ENCODE results near the gene RAB17.

The RAB17 gene

GRCh38 chr2:237540223-237540775 lies 50.2 kb downstream of the RAB17 start:
- DNase-seq (ENCODE audit: low read depth in 2 of 2, low spot score in 1 of 2), result no peak

GRCh38 chr2:237539681-237540080 lies 50.9 kb downstream of the RAB17 start:
- no peak for DNase-seq (ENCODE audit: low read depth in 2 of 2, low spot score in 1 of 2)

GRCh38 chr2:237538901-237539300 lies 51.6 kb downstream of the RAB17 start:
- no peak for DNase-seq (ENCODE audit: low read depth in 2 of 2, low spot score in 1 of 2)

- no peak for DNase-seq (ENCODE audit: low read depth in 2 of 2, low spot score in 1 of 2)
Observed at GRCh38 chr2:237538001-237538720, 52.4 kb downstream of the RAB17 start.

GRCh38 chr2:237536617-237537016 lies 53.9 kb downstream of the RAB17 start:
- DNase-seq (ENCODE audit: low read depth in 2 of 2, low spot score in 1 of 2), result no peak

DNA sequence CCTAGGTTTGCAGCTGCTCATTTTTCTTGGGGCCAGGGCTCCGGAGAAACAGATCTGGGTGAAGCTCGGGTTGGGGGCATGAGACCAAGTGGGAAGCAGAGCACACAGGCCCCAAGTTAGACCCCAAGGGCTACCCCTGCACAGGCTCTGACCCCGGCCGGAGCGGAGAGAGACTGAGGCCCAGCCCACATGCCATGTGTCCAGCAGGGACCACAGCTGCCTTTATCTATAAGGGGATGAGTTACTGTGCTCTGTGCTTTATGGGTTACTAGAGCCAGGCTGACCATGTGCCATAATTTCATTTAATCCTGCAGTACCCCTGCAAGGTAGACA lies 54.5 kb downstream of the RAB17 start:
- no peak for DNase-seq (ENCODE audit: low read depth in 2 of 2, low spot score in 1 of 2)

- no peak for DNase-seq (ENCODE audit: low read depth in 2 of 2, low spot score in 1 of 2)
Observed at GRCh38 chr2:237535385-237536082, 55.0 kb downstream of the RAB17 start.

DNA sequence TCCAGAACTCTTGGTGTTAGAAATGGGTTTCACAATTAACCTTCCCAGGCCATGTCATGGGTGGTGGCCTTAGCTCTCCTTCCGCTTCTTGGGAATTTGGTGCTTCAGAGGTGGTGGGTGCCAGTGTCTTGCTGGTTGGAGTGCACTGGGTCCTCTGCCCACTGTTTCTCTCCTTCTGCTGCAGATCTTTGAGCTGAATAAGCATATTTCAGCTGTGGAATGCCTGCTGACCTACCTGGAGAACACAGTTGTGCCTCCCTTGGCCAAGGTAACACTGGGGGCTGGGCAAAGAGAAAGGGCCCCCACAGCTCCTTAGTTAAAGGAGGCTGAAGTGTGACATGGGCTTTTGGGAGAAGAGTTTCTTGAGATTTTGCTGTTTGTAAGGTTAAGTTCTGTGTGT lies 56.2 kb downstream of the RAB17 start:
- DNase-seq (ENCODE audit: low read depth in 2 of 2, low spot score in 1 of 2), result no peak

DNA sequence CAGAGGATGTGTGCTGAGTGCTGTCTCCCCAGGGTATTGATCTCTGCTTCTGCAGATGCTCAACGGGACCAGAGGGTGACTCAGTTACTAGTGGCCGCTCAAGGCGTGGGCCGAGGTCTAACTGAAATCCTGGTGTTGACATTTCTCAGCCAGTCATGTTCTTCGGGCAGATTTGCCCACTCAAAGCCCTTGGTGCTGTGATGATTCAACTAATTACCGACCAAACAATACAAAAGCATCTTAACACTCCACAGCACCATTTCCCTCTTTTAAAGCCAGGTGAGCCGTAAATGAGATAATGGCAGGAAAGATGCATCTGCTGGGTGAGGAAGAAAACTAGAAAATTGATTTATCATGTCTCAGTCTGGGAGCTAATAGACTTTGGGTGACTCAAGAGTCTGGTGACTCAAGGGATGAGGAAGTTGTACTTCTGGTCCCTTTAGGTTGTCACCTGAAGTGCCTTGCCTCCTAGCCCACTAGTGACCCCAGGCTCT lies 56.8 kb downstream of the RAB17 start:
- DNase-seq (ENCODE audit: low read depth in 2 of 2, low spot score in 1 of 2), result no peak

GRCh38 chr2:237532160-237532559 lies 58.4 kb downstream of the RAB17 start:
- no peak for DNase-seq (ENCODE audit: low read depth in 2 of 2, low spot score in 1 of 2)

- no peak for DNase-seq (ENCODE audit: low read depth in 2 of 2, low spot score in 1 of 2)
Observed at GRCh38 chr2:237530472-237531433, 59.8 kb downstream of the RAB17 start.

GRCh38 chr2:237529452-237530402 lies 60.8 kb downstream of the RAB17 start:
- DNase-seq (ENCODE audit: low read depth in 2 of 2, low spot score in 1 of 2), result no peak

- no peak for DNase-seq (ENCODE audit: low read depth in 2 of 2, low spot score in 1 of 2)
Observed at GRCh38 chr2:237527766-237528165, 62.8 kb downstream of the RAB17 start.

DNA sequence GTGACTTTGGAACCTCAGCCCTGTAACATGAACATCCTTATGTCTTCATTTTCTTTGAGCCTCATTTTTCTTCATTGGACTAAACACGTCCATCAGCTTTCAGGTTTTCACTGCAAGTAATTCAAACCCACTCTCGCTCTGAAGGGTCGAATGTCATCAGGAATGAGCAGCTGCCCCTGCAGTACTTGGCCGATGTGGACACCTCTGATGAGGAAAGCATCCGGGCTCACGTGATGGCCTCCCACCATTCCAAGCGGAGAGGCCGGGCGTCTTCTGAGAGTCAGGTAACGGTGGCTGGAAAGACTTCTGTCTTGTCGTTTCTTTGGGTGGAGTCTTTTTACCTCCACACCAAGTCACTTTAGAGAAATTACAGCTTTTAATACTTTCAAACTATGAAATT lies 63.3 kb downstream of the RAB17 start:
- DNase-seq (ENCODE audit: low read depth in 2 of 2, low spot score in 1 of 2), result no peak

DNA sequence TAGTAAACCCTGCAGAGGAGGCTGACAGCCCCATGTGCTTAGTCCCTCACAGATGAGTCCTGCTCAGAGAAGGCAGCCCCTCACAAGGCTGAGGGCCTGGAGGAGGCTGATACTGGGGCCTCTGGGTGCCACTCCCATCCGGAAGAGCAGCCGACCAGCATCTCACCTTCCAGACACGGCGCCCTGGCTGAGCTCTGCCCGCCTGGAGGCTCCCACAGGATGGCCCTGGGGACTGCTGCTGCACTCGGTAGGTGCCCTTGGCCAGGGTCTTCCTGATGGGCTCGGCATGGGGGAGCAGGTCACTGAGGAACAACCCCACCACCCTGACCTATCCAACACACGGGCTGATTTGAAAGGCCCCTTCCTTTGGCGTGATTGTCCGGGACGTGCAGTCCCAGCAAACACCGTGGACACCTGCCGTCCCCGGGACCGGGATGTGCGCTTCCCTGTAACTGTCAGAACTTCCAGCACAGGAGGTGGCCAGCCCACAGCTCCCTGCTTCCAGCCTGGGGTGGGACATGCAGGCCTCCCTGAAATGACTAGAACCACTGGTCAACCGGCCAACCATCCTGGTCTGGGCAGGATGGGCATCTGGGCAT lies 64.9 kb downstream of the RAB17 start:
- DNase-seq (ENCODE audit: low read depth in 2 of 2, low spot score in 1 of 2), result no peak

DNA sequence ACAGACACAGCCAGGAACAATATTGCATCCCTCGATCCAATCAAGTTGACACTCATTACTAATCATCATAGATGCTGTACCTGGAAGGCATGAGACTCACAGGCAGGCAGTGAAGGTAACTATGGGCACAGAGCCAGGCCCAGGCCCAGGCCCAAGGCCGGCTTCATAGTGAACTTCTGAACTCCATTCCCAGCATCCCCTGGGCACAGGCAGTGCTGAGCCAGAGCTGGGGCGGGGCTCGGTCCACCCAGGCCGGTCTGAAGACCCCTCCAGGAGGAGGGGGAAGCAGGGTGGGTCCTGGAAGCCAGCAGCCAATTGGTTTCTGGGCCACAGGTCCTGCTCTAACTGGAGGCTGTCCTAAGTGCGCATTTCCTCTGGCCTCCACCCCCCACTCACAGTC lies 65.9 kb downstream of the RAB17 start:
- no peak for DNase-seq (ENCODE audit: low read depth in 2 of 2, low spot score in 1 of 2)
